HG03097 (cell line): Measurements from ENCODE around the gene KRT6C.

Source experiments
- ATAC-seq: cut with Tn5 transposase; IDR thresholded peaks from one replicate; pipeline ENCODE4 v1.9.1; 2021; ENCODE audit not compliant: unreplicated experiment, low FRiP score

Gene KRT6C

GRCh38 chr12:52436000-52436827 lies 37.4 kb downstream of the KRT6C start:
- no peak for ATAC-seq

GRCh38 chr12:52435659-52435999 lies 38.0 kb downstream of the KRT6C start:
- no peak for ATAC-seq

DNA sequence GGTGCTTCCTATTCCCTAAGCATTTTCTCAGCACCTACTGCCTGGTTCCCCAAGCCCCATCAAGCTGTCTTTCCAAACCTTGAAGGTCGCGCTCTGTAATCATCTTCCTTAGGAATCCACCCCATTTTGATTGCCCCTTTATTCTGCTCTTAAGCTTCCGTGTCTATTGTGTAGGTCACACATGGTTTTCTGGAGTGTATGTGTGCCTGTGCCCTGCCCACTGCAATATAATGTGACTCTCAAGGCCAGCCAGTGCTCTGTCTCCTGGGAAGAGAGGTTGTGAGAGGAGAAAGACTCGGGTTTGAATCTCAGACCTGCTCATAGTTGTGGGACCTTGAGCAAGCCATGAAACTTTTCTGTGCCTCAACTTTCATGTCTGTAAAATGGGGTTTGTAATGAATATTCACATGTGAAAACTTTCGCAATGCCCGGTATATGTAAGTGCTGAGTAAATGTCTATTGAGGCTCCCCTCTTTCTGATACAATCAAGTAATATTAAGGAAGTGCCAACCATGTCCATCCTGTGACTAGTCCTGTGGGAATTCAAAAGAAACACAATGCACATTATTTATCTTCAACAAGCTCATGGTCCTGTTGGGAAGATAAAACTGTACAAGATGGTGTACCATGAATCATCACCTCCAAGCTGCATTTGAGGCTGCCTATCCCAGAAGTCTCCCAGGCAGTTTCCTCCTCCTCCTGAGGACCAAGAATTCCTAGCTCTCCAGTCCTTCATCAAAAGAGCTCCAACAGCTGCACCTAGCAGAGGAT lies 38.7 kb downstream of the KRT6C start:
- ATAC-seq = no peak

- ATAC-seq = no peak
Observed at GRCh38 chr12:52434081-52434733, 39.4 kb downstream of the KRT6C start, which contains the start of gene KRT75. Gene KRT75, minus strand, starts transcription at chr12:52434371. Its CDS starts 67 bp downstream, at chr12:52434304.

- no peak for ATAC-seq
Observed at GRCh38 chr12:52433501-52434080, 40.0 kb downstream of the KRT6C start.

DNA sequence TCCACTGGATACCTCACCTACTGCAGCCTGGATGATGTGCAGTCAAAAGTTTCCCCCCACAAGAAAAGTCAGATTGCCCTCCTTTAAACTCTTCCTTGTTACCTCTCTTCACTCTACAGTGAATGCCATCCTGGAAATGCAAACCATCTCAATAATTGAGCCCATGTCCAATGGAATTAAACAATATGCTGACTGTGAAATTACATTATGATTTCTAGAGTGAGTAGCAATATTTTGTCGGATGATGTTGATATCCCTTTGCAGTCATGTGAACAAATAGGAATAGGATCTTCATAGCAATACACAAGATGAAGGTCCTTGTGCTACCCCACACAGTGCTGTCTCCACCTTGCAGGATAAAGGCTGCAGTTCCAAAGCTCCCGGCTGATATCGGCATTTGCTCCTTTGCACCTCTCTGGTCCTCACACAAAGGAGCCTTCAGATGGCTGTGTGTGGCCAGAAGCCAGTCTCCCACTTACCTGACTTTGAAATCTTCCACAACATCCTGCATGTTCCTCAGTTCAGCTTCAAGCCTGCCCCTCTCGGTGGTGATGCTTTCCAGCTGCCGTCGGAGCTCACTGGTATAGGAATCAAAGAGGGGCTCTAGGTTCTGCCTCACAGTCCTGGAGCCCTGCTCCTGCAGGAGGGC lies 40.9 kb downstream of the KRT6C start:
- ATAC-seq = no peak

DNA sequence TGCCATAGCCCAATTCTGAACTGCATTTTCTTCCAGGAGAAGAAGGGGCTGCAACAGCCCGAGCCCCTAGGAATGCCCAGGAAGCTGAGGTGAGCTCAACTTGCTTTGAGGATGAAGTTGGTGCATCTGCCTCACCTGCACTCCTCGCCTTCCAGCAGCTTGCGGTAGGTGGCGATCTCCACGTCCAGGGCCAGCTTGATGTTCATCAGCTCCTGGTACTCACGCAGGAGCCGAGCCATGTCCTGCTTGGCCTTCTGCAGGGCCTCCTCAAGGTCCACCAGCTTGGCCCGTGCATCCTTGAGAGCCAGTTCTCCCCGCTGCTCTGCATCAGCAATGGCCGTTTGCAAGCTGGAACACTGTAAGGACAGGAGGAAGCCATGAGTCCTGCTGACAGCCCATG lies 45.5 kb downstream of the KRT6C start:
- ATAC-seq = no peak

GRCh38 chr12:52427083-52427482 lies 46.5 kb downstream of the KRT6C start:
- no peak for ATAC-seq

DNA sequence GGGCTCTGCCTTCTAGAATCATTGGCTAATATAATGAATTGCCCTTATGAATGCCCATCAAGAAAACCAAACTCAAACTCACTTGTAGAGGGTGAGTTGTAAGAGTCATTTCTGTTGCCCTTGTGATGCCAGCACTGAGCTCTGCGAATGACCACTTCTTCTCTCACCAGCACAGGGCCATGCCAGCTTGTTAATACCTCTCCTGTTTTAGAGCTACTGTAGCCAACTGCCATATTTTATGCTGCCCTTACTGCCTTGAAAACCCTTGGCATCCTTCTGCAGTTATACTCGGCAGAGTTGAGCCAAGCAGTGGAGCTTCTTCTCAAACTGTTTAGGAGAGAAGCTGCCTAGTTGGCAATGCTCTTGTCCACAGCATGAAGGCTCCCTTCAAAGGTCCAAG lies 47.6 kb downstream of the KRT6C start:
- no peak for ATAC-seq

GRCh38 chr12:52425466-52425865 lies 48.1 kb downstream of the KRT6C start:
- no peak for ATAC-seq

DNA sequence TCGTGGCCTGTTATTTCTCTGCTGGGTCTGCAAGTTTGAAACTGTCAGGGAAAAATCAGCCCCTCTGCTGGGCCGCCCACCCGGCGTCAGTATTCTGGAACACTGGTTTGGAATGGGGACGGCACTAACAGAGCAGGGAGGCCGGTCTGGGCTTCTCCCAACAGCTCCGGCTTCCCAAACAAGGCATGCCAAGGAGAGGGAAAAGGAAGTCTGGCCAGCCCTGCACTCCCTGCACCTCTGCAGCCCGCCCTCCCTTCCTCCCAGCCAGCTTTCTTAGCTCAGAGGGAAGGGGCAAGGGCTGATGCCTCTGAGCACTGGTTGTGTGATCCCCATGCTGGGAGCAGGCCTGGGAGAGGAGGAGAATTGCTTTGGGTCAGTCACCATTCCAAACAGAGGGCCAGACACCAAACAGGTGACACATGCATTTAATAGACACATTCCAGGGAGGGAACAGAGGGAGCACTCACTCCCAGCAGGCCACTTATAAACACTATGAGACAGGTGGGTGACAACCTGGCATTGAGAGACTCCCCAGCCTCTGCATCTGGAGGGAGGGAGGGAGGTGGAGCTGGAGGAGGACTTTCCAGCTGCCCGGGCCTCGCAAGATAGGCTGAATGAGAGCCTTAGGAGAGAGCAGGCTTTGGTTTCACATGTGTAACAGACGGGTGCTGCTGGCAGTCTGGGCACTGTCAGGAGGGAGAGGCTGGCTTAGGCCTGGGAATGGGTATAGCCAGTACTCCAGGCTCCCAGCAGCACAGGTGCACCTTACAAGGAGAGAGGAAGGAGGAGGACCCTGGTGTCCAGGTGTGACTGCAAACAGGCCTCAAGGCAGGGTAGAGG lies 49.7 kb downstream of the KRT6C start:
- ATAC-seq = no peak

- no peak for ATAC-seq
Observed at GRCh38 chr12:52423035-52423434, 50.6 kb downstream of the KRT6C start.

- no peak for ATAC-seq
Observed at GRCh38 chr12:52419656-52420055, 53.9 kb downstream of the KRT6C start.

DNA sequence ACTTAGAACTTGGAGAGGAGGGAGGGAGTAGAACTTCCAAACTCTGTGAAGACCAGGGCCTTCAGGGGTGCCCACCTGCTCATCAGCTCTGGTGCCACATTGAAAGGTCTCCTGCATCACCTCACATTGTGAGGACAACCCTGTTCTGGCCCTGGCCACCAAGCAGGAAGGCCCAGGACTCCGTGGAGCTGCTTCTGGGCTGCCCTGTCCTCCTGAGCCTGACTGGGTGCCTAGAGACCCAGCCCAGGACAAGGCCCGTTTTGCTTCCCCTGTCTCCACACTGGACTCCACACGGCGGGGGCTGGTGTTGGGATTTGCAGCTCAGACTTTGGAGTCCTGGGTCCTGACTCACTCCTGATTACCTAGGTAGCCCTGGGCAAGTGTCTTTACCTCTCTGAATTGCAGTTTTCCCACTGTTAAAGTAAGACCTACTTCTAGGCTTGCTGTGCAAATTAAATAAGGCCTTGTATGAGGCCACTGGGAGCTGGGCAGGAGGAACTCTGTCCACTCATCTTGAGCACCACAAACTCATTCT lies 55.0 kb downstream of the KRT6C start:
- no peak for ATAC-seq
